DLD1 (cell line): ENCODE data around the gene PBX1.
"Not testable (repeated sequence)": the region's sequence is repeated elsewhere in the genome, so short reads cannot be mapped to it uniquely, and the experiment has no call there.

Experiments used
- in situ Hi-C: cut with HindIII; loops from 2 replicates; pipeline ENCODE4 v1.10.0; 2017; ENCODE audit warnings: low sequenced_read_pairs

The PBX1 gene

GRCh38 chr1:164558461-164559341, at the start of gene PBX1:
Gene PBX1, plus strand, starts transcription at chr1:164559184.
- in situ Hi-C loops: no loop called here

GRCh38 chr1:164510435-164510834, 48.5 kb upstream of the PBX1 start:
- in situ Hi-C loops: no loop called here

- in situ Hi-C loops: no loop called here
Measured at GRCh38 chr1:164511001-164511705, 47.8 kb upstream of the PBX1 start.

DNA sequence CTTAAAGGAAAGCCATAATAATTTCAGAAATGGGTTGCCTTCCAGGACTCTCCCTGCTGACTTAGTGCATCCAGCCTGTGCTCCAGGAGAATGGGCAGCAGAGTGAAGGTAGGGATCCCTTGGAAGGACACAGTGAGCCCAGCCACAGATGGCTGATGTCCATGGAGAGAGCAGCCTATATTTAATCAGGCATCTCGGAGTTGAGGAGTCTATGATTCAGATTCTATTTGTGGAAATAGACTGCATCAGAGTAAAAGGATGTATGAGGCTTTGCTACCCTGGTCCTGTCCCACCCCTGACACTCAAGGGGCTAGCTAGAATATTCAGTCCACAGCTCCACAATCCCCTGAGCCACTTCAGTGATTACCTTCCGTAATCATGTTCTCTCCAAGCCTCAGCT, 43.8 kb upstream of the PBX1 start:
- in situ Hi-C loops: loop anchor here (5.0 kb wide), 1 partner anchor 83 kb away; no protein-coding TSS in a partner anchor

GRCh38 chr1:164515711-164516331, 43.2 kb upstream of the PBX1 start:
- in situ Hi-C loops: loop anchor here (5.0 kb wide), 1 partner anchor 84 kb away; no protein-coding TSS in a partner anchor

- in situ Hi-C loops: loop anchor here (5.0 kb wide), 1 partner anchor 84 kb away; no protein-coding TSS in a partner anchor
Measured at GRCh38 chr1:164516591-164516990, 42.4 kb upstream of the PBX1 start.

- in situ Hi-C loops: loop anchor here (5.0 kb wide), 1 partner anchor 87 kb away; no protein-coding TSS in a partner anchor
Measured at GRCh38 chr1:164518692-164519332, 40.2 kb upstream of the PBX1 start.

- in situ Hi-C loops: loop anchor here (5.0 kb wide), 1 partner anchor 87 kb away; no protein-coding TSS in a partner anchor
Measured at GRCh38 chr1:164519426-164519825, 39.6 kb upstream of the PBX1 start.

DNA sequence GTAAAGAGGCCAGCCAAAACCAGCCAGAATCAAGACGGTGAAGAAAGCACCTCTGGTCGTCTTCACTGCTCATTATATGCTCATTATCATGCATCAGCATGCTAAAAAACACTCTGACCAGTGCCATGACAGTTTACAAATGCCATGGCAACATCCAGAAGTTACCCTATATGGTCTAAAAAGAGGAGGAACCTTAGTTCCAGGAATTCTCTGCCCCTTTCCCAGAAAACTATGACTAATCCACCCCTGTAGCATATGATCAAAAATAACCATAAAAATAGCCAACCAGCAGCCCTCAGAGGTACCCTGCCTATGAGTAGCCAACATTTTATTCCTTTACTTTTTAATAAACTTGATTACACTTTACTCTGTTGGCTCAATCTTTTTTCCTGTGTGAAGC, 34.2 kb upstream of the PBX1 start:
- in situ Hi-C loops: no loop called here

- in situ Hi-C loops: no loop called here
Measured at GRCh38 chr1:164534863-164535610, 23.9 kb upstream of the PBX1 start.

GRCh38 chr1:164552463-164552988, 6.5 kb upstream of the PBX1 start:
- in situ Hi-C loops: not testable (repeated sequence)

DNA sequence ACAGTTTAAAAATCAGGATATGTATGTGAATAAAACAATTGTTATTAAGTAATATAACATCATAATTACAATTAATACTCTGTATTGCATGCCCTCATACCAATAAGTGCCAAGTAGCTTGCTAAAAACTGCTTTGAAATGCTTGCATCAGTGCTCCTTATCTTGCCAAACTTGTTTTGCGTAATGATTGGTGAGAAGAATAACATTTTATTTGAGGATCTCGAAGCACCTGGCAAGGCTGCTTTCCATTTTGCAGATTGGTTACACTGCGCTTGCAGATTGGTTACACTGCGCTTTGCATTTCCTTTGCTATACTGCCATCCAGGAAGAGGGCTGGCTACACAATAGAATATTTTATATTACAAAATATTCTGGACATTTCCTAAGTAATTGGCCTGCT, 1.7 kb upstream of the PBX1 start:
- in situ Hi-C loops: no loop called here

- in situ Hi-C loops: no loop called here
Measured at GRCh38 chr1:164559342-164560051, 513 bp downstream of the PBX1 start.

- in situ Hi-C loops: no loop called here
Measured at GRCh38 chr1:164560121-164560541, 1.1 kb downstream of the PBX1 start.

DNA sequence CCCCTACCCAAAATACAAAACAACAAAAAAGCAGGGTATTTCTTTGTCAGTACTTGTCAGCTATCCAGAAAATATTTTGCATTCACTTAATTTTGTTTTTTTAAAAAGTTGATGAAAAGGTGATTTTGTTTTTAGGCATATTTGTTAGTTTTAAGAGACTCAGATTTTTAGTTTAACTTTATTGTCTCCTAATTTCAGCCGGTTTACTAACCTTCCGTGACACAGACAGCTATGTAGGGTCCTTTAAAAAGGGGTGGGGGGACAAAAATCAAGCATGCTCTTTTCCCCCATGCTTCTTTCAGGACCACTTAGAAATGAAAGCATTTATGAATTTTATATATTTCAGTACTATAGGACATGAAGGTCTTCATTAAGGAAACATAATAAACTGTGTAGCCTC, 1.6 kb downstream of the PBX1 start:
- in situ Hi-C loops: no loop called here

DNA sequence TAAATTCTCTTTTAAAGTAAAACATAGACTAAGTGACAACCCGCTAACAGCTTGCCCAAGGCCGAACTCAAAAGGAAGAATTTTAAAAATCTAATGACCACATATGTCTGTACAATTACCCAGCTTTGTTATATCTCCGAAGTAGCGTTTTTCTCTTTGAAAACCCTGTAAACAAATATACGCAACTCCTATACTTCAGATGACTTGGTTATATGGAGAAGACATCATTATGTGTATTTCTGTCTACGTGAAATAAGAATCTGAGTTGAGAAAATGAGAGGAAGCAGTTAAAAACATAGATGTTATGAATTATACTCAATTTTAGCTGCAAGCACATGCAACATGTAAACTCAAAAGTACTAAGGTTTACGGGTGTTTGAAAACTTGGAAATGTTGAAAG, 2.0 kb downstream of the PBX1 start:
- in situ Hi-C loops: no loop called here

DNA sequence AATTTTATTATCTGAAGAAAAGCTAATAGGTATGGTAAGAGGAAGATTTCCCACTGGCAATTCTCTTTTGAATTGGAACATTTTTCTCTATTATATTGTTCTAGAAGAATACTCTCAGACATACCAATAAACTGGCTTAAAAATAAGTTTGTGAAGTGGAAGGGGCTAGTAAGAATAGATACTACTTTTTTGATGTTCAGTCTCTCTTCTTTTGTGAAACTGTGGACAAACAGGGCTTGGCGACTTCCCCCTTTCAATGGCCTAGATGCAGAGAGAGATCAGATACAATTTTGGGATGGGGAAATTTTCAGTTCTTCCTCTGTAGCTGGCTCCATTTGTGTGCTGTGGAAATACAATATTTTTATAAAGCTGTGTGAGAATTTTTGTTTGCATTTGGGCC, 2.5 kb downstream of the PBX1 start:
- in situ Hi-C loops: no loop called here

DNA sequence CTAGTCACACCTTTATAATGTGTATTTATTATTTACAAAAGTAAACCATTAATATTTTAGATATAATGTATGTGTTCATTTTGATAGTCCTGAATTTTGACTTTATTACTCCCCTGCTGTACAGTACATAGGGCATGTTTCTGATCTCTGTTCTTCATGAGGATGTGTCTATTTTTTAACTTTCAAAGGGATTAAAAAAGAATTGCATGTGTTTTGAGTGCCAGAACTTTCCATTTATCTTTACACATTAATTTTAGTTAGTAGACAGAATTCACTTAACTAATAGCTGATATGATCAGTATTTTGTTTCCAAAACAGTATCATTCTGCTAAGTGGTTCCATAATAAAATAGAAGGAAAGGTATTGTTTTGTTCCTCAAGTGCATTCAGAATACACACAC, 3.1 kb downstream of the PBX1 start:
- in situ Hi-C loops: no loop called here

- in situ Hi-C loops: no loop called here
Measured at GRCh38 chr1:164562511-164562910, 3.5 kb downstream of the PBX1 start.
